ENCODE measurements around the gene DSCAML1.

Gene DSCAML1

DNA sequence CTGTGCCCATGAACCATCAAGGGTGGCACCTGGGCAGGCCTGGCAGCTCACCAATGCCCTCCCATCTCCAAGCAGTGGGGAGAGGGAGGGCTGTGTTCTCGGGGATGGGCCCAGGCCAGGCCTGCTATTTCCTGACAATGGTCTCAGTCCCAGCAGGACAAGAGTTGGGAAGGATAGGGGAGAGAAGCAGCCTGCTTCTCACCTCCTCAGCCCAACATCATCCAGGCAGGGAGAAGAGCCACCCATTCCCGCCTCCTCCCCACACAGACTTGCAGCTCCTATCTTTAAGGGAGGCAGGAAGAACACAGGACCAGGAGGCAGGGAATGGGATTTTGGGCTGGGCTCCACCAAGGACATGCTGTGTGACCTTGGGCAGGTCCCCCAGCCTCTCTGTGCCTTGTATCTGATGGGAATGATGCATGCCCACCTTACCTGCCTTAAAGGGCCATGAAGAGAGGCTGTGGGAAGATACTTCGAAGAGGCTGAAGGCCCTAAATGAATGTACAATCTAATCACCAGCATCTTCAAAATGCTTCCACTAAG, 108.7 kb downstream of the DSCAML1 start:
- DNase-seq = no peak

DNA sequence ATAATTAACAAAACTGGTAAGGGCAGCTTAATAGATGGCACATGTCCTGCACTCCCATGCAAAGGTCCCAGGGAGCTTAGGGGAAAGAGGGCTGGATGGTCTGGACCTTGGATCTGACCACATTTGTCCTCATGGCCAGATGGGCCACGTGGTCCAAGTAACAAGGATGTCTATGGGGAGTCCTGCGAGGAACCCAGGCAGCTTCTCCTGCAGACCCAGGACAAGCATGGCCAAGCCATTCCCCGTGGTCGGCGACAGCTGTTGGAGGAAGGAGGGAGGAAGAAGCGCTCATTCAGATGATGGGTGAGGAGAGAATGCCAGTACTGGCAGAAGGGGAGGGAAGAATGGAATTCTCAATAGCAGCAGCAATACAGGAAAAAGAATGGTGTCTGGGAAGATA, 109.2 kb downstream of the DSCAML1 start:
- DNase-seq = no peak

DNA sequence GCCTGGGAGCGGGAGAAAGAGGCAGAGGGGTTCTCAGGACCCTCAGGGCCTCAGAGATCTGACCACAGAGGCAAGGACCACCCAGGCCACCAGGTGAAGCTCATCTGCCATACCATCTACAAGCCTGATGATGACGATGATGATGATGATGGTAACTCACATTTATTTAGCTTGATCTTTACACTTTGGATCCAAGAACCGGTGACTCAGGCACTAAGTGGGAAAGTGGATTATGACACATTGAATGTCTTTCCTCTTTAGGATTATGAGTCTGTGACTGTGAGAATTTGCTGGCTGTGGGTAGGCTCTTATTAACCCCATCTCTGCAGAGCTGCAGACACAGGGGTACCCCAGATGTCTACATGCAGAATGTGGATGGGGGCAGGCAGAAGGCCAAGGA, 110.3 kb downstream of the DSCAML1 start:
- peak; percentile 6 for DNase-seq

DNA sequence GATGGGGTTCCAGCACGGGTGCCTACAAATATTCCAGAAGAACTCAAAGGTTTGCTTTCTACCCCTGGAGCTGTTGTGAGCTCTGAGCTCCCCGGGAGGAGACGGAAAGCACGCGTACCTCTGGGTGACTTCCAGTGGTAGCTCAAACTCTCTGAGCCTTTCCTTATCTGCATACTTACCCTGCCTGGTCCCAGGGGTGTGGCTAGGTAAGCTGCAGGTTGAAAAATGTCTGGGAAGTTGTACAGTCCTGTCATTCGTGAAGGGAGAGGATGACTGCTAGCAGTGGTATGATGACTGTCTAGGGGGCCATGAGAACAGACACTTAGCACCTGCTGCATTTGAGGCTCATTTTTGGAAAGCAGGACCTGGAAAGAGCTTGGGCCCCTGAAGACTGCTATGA, 111.5 kb downstream of the DSCAML1 start:
- DNase-seq = no peak

DNA sequence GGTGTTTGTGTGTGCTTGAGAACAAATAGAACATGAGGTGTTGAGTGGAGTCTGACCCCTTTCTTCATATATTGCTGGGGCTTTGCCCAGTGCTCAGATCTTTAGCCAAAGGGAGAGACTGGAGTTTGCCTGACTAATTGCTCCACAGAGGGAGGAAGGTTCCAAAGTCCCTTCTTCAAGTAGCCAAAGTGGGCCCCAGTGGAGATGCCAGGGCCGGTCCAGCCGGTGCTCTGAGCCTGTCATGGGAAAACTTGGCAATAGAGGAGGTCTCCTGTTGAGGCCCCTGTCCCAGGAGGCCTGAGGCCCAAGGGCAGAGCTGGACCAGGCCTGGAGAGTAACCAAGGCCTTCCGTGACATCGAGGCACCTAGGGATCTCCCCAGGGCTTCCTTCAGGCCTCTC, 112.3 kb downstream of the DSCAML1 start:
- no peak for DNase-seq

DNA sequence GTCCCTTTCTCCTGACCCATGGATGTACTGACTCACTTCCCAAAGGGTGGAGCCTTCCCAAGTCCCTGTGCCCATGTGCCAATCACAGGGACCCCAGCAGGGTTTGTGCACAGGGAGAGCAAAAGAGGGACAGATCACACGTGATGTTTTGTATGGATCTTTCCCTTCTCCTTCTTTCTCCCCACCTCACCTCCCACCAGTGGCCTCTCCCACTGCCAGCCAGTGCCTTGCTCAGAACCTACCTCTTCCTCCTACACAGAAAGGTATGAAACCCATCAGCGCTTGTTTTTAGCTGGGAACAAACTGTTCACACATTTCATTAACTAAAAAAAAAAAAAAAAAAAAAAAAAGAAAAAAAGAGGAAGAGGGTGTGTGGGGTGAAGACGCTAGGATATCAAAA, 112.9 kb downstream of the DSCAML1 start:
- no peak for DNase-seq

DNA sequence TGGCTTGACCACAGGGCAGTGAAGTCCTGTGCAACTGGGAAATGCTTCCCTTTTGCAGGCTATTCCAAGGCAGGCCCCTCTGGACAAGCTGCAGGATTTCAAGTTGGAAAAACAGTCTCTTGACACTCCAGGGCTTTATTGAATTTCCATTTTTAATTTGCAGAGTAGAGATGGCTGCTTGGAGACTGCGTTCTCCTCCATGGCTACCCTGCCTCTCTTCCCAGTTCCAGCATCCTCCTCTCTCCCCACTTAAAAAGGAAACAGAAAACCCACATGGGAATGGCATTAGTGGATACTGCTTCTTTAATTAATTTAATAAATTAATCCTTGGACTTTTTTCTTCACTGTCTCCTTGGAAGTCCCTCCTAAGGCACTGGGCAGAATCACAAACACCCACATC, 115.6 kb downstream of the DSCAML1 start:
- DNase-seq = no peak

DNA sequence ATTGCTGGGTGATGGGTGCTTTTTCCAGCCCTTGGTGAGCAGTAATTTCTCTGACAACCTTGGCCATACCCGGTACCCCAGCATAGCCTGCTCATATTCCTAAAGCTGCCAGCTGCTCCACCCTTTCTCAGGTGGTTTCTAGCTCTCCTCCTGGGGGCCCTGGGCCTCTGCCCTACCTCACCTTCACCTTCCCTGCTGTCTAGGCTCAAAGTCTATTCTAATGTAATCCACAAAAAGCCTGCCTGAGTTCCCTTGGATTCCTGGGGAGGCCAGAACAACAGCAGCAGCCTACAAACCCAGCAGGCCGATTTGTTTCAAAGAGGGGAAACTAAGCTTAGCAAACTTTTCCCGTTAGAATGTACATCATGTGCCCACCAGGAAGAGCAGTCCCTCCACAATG, 117.6 kb downstream of the DSCAML1 start:
- no peak for DNase-seq

DNA sequence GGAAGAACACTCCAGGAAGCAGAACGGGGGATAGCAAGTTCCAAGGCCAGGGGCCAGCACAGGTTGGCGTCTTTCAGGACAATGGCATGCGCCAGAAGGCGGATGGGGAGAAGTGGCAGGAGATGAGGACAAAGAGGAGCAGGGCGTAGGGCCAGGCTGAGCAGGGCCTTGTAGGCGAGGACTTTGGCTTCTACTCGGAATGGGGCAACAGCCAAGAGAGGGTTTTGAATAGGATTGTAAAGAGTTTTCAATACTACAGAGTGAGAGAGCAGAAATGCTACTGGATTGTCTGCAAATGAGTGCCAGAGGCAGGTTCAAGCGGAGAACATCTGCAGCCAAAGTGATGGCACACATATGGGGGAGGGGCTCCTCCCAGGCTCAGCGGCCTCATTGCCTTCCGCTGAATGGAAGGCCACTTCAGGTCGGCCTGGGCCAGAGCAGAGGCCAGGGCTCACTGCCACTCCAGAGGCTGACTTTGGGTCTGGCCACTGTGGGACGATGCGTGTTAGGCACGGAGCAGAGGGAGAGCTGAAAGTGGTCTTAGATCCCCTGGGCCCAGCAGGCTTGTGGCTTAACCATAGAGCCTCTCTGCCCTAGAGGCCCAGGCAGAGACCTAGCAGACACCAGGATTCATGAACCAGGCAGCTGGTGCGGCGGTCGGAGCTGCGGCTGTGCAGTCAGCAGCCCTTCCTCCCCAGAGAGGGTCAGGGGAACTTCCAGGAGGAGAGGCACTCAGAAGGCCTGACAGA, 118.2 kb downstream of the DSCAML1 start:
- no peak for DNase-seq

DNA sequence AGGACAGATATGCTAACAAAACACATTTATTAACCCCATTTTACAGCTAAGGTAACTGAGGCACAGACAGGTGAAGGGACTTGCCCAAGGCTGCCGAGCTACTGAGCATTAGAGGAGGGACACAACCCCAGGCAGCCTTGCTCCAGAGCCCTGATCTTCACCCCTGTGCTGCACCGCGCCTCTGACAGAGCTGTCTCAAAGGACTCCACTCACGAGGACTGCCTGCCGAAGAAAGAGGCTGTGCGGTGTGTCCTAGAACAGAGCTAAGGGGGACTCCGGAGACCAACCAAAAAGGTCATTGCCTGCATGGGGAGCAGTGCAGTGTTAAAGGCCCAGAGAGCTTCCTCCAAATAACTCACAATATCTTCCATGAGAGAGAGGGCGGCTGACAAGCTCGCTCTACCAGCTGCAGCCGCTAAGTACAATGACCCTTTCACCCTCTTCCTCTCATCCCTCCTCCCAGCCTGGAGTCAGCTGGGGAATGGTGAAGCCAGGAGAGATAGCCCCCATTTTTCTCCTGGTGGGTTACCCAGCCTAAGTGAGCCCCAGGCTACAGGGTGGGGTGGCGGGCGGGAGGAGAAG, 119.2 kb downstream of the DSCAML1 start:
- no peak for DNase-seq

DNA sequence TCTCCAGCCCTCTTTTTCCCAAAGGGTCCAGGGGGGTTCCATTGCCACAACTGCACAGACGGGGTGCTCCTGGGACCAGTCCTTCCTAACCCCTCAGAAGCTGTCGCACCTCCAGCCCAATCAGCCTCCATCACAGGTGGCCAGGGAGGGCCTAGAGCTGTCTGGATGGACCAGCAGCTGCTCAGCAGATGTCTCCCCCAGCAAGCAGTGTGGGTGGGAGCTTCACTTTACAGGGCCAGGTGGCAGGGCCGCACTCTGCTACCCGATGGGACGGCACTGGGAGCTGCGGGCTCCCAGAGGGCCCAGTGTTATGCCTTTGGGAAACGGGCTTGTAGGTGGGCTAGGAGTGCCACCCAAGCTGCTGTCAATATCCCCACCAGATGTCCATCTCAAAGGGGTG, 120.5 kb downstream of the DSCAML1 start:
- DNase-seq = no peak

DNA sequence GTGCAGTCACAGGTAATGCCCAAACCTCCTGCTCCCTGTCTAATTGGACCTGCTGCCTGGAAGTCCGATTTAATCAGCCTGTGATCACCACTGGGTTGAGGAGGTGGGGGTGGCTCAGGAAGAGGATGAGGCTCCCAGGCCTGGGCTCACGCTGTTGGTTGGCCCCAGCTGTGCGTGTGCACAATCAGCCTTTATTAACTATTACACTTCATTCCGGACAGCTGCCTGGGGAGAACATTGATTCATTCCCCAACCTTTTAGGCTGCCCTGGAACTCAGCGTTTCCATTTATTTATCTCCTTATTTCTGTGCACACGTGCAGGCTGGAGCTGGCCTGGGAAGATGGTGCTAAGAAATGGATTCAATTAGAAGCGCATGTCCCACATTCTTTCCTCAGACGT, 123.4 kb downstream of the DSCAML1 start:
- no peak for DNase-seq

DNA sequence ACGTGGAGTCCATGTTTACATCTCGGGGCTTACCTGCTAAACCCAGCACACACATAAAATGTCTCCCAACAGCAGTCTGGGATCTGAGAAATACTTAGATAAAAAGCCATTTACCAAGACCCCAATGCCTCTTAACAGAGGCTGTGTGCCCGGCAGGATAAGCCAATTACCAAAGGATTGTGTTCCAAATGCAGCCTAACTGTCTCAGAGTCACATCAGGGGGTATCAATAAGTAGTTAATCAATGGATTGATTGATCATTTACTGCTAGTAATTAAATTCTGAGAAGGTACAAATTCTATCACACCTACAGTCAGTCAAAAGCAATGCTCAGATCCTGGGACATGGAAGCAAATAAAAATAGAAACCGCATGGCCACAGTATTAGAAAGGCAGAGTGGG, 125.6 kb downstream of the DSCAML1 start:
- no peak for DNase-seq

DNA sequence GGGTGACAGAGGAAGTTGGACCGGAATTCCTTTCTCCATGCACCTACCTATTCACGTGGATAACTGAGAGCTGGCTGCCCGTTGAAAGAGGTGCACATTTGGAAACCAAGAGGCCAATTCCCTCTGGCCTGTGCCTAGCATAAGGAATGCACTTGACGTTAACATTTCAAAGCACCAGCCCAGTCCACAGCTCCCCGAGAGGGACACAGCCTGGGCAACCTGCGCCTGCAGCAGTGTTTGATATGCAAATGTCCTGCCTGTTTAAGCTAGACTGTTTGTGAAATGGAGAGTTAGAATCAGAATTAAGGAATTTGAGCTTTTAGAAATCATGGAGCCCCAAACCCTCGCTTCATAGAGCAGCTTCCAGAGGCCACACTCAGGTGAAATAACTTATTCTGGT, 126.1 kb downstream of the DSCAML1 start:
- no peak for DNase-seq

DNA sequence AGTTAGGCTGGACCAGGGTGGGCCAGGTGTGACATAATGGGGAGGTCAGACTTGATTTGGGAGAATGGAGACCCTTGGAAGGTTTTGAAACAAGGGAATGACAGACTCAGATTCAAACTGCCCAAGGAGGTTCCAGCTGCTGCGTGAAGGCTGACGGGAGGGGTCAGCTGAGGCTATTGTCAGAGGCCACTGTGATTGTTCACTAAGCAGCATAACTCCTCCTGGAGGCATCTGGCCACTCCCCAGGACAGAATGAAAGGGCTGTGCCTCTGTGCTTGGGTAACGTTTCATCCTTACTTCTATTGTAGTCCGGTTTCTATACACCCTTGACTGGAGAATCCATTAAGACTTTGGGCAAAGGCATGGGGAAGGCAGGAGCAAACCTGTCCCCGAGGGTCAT, 126.6 kb downstream of the DSCAML1 start:
- no peak for DNase-seq

DNA sequence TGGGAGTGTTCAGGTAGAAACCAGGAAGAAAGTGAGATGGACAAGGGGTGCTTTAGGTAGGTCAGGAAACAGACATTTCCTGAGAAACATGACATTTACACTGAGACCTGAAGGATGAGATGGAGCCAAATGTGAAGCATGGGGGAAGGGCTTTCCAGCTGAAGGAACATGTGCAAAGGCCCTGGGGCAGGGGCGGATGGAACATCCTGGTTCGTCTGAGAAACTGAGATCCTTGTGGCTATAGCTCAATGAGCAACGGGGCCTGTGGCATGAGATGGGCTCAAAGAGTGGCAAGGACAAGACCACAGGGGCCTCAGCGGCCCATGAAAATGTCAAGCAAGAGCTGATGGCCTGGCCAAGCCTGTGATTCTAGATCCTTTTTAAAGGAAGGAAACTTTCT, 127.4 kb downstream of the DSCAML1 start:
- no peak for DNase-seq

DNA sequence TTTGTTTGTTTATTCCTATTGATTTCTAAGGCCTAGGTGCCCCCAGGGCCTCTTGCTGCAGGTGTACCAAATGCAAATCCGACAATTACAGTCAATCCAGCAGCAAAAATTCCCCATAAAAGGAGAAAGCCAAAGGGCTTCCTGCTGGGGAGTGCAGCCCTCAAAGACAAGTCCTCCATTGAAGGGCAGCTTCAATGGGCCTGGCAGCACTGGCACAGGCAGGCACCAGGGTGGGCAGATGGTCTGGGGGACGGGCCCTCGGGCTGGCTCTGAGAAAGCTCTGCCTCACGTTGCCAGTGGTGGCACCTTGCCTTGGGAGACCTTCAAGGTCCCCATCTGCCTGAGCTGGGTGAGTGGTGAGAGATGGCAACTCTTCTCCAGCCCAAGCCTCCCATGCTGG, 128.0 kb downstream of the DSCAML1 start:
- no peak for DNase-seq

DNA sequence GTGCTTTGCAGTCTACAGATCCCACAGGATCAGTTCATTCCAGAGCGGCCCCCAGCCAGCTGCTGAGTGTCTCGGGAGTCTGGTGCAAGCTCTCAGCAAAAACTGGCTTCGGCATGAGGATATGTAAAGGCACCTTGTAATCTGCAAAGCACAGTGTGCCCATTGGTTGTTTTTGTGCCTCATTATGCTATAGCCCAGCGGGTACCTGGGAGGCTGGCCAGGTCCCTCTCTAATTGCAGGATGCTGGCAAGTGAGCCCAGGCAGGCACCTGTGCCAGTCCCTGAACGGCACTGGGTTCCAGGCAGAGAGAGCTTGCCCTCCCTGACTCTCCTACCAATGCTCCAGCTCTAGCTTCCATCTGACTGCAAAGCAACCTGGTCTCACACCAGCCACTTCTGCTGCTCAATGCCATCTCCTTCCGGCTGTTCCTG, 128.7 kb downstream of the DSCAML1 start:
- DNase-seq = no peak

DNA sequence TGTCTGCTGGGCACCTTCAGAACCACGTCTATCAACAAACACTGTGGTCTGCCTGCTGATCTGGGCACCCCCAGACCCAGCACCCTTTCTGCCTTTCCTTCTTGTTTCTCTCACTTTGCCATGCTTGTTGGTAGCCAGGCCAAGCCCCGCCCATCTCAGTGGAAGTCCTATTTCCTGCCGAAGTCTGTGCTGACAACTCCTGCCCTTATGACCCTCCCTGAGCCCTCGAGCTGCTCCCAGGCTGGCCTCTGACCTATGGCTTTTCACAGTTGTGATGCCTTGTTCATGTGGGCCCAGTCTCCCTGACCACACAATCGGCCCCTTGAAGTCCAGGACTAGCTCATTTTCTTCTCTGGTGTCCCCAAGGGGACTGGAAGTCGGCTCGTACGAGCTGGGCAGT, 132.1 kb downstream of the DSCAML1 start:
- no peak for DNase-seq

DNA sequence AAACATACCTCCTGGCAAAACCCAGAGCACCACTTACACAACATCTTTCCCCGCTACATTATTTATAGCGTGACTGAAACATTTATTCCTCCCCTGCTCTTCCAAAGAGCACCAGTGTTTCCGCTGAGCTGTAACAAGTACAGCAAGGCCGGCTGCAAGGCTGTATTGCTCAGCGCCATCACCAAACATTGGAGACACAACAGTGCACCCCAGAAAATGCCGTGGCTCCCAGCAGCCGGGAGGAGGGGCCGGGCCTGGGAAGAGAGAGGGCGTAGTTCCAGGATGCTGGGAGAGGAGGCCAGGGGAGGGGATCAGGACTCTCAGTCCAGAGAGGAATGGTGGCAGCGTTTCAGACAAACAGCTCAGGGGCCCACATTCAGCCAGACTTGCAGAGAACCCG, 133.2 kb downstream of the DSCAML1 start:
- DNase-seq = no peak

DNA sequence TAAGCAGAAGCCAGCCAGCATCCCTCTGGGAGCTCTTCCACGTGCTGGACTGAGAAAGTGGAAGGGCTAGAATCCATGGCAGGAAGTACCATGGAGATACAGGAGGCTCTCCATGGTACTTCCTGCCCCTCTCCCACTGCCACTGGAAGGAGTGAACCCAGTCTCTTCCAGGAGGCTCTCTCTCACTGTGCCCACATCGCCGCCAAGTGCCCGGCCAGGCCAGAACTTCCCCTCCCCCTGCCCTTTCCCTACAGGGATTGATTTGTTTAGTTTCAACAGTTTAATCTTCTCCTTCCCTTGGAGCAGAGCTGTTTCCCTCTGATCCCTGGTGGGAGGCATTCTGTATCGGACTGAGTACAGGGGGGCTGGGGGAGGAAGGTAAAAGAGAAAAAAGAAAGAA, 133.6 kb downstream of the DSCAML1 start:
- DNase-seq = no peak

DNA sequence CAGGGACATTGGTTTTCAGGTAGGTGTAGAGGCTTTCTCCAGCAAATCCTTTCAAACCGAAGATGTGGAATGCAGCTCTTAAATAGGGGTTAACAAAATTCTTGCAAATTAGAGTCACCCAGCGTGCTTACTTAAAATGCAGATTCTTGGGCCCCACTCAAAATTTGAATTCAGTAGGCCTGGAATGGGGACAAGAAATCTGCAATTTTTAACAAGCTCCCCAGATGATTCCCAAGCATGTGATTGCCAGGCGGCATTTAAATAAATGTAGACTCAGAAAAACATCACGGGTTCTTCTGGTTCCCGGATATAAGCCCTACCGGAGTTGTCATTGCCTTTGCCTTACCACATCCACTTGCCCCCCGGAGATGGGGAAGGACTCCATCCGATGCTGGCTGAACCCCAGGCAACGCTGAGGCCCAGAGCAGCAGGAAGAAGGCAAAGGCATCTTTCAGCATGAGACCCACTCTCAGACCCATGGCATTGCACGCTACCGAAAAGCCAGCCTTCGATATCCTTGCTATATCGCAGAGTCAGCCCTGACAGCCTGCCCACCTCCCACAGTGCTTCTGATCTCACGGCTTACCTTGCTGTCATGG, 134.2 kb downstream of the DSCAML1 start:
- no peak for DNase-seq

DNA sequence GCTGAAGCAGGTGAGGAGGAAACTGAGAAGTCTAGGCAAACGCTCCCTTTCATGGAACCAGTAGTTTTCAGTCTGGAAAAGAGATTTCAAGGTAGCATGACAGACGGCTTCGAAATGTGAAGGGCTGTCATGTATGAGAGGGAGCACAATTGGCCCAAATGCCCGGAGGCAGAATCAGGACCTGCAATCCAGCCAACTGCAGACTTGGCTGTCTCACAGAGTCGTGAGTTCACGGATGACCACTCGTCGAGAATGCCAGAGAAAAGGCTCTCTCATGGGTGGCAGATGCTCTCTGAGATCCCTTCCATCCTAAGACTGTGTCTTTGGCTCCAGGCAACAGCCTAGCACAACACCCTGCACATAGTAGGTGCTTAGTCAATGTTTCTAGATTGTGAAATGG, 134.8 kb downstream of the DSCAML1 start:
- no peak for DNase-seq

DNA sequence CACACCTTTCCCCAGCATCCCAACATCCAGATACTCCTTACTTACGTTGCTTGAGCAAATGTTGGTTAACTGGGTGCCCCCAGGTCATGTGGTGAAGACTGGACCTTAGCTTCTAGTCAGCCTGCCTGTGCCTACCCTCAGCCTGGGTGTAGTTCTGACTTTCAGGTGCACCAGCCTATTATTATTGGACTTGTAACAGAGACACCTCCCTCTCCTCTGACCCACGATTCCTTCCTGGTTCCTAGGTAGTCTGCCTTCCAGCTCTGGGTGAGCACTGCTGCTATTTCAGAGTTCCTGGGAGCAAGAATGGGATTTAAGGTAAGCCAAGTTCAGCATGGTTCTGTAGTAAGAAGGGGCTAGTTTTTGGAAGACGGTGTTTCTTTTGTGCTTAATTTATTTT, 138.2 kb downstream of the DSCAML1 start:
- DNase-seq = no peak

All from fibroblast of skin of right biceps (primary cell).